HAP-1 (cell line): ENCODE data around the gene LUZP2.

Experiments used
- DNase-seq, 2 experiments: peaks; one replicate each; pipeline ENCODE4 v3.0.0-alpha.2; 2016 to 2020; ENCODE audit warnings: low spot score in 2 of 2
- H3K27me3 ChIP-seq: fragments of 250-450 bp; sonication (Bioruptor Pico); 2 replicates; pipeline ENCODE4 v1.5.1; 2020; ENCODE audit warnings: low read depth, mild to moderate bottlenecking, moderate library complexity
- H3K36me3 ChIP-seq: fragments of 250-450 bp; sonication (Bioruptor Pico); replicated peaks from 2 replicates; pipeline ENCODE4 v1.5.1; 2020; ENCODE audit warnings: mild to moderate bottlenecking
- H3K4me1 ChIP-seq: fragments of 250-450 bp; sonication (Bioruptor Pico); 2 replicates; pipeline ENCODE4 v1.5.1; 2020; ENCODE audit warnings: mild to moderate bottlenecking
- H3K4me3 ChIP-seq: fragments of 250-450 bp; sonication (Bioruptor Pico); 2 replicates; pipeline ENCODE4 v1.5.1; 2020; ENCODE audit warnings: mild to moderate bottlenecking, moderate library complexity
- H3K9me3 ChIP-seq: fragments of 250-450 bp; sonication (Bioruptor Pico); 2 replicates; pipeline ENCODE4 v1.5.1; 2020; ENCODE audit warnings: mild to moderate bottlenecking, moderate library complexity
- in situ Hi-C: fragments of 300-500 bp; cut with MboI; formaldehyde crosslinking; loops from 3 replicates; pipeline ENCODE4 v1.14.3; 2020; ENCODE audit warnings: low sequenced_read_pairs, inconsistent platforms, mixed read lengths

The LUZP2 gene

DNA sequence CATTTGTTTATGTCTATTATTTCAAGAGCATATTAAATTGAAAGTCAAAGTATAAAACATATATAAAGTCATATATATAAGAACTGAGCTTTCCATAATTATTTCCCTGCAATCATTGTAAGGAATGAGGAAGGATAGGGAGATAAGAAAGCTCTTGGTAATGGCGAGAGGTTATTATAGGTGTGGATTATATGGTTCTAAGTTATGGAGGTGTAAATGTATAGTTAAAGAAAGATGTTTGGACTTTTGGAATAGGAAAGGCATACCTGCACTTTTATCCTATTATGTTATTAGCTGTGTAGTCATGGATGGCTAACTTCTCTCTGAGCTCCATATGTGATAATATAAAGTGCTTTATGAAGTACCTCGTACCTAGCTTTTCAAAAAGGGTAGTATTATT lies 127.6 kb downstream of the LUZP2 start:
- in situ Hi-C loops, result no loop called here
- Histone ChIP-seq H3K9me3 (no peaks in the 10 kb centered on the region), H3K4me1 (no peaks in the 10 kb centered on the region), H3K36me3 (no peaks in the 10 kb centered on the region), H3K4me3 (no peak overlapping the region), H3K27me3 (no peaks in the 10 kb centered on the region)
- no peak for DNase-seq

GRCh38 chr11:24625975-24626374 lies 129.1 kb downstream of the LUZP2 start:
- Histone ChIP-seq H3K9me3 (no peaks in the 10 kb centered on the region), H3K27me3 (no peaks in the 10 kb centered on the region), H3K4me1 (no peaks in the 10 kb centered on the region), H3K36me3 (no peaks in the 10 kb centered on the region), H3K4me3 (no peak overlapping the region)
- no peak for DNase-seq
- in situ Hi-C loops, result no loop called here

- in situ Hi-C loops, result no loop called here
- Histone ChIP-seq H3K27me3 (no peaks in the 10 kb centered on the region), H3K36me3 (no peaks in the 10 kb centered on the region), H3K9me3 (no peaks in the 10 kb centered on the region), H3K4me3 (no peak overlapping the region), H3K4me1 (peaks cover 3% of the 10 kb centered on the region; the same call in 1 of the 2 replicates)
- no peak for DNase-seq
These were observed 131.4 kb downstream of the LUZP2 start for GRCh38 chr11:24628224-24628776.

GRCh38 chr11:24634606-24635160 lies 137.8 kb downstream of the LUZP2 start:
- no peak for DNase-seq
- H3K4me3 ChIP-seq, result no peak overlapping the region

DNA sequence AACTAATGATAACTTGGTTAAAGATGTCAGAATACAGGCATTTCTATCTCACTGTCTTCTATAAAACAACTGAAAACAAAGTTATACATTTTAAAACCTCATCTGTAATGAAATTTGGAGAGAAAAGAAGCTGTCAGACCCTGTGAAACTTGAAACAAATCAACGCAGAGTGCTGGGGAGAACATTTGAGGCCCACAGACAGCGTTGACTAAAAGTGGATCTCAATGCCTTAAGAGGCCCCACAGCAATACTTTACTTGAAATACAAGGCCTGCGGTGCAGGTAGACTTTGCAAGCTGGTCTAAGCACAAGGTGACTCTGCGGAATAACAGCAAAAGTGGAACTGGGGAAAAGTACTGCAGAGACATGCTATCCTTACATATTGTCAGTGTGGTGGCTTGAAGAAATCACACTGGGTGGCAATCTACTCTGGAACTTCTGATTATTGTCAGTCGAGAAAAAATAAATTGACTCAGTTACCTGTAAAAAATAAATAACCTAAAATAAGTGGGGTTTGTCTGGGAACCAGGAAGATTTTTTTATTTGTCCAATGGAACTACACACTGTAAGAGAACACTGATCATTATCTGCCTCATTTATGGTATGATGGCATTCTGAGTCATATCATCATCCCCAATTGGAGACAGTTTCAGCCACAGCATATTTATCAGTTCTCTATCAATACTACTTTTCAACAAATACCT lies 138.9 kb downstream of the LUZP2 start:
- no peaks in the 10 kb centered on the region for H3K27me3 ChIP-seq
- no peak overlapping the region for H3K4me3 ChIP-seq
- H3K4me1 ChIP-seq, result peaks cover 3% of the 10 kb centered on the region; the same call in 1 of the 2 replicates
- DNase-seq, result no peak
- no peaks in the 10 kb centered on the region for H3K36me3 ChIP-seq
- in situ Hi-C loops, result no loop called here
- H3K9me3 ChIP-seq, result no peaks in the 10 kb centered on the region

More at GRCh38 chr11:24634606-24635160, 137.8 kb downstream of the LUZP2 start:
- Histone ChIP-seq H3K36me3 (no peaks in the 10 kb centered on the region), H3K4me1 (peaks cover 3% of the 10 kb centered on the region; the same call in 1 of the 2 replicates), H3K9me3 (no peaks in the 10 kb centered on the region), H3K27me3 (no peaks in the 10 kb centered on the region)
- in situ Hi-C loops, result no loop called here

DNA sequence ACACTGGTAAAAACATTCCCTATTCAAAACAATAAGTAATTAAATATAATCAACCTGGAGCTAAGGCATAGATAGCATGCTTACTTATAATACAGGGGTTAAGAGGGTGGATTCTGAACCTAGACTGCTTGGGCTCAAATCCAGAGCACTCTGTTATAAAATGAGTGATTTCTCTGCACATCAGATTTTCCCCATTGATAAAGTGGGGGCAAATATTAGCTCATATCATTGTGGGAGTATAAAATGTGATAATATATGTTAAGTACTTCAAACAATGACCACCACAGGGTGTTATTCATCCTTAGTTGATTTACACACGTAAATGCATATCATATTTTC lies 139.4 kb downstream of the LUZP2 start:
- H3K36me3 ChIP-seq, result no peaks in the 10 kb centered on the region
- no peaks in the 10 kb centered on the region for H3K9me3 ChIP-seq
- H3K27me3 ChIP-seq, result no peaks in the 10 kb centered on the region
- DNase-seq, result no peak
- in situ Hi-C loops, result no loop called here
- no peak overlapping the region for H3K4me3 ChIP-seq
- peaks cover 3% of the 10 kb centered on the region; the same call in 1 of the 2 replicates for H3K4me1 ChIP-seq

DNA sequence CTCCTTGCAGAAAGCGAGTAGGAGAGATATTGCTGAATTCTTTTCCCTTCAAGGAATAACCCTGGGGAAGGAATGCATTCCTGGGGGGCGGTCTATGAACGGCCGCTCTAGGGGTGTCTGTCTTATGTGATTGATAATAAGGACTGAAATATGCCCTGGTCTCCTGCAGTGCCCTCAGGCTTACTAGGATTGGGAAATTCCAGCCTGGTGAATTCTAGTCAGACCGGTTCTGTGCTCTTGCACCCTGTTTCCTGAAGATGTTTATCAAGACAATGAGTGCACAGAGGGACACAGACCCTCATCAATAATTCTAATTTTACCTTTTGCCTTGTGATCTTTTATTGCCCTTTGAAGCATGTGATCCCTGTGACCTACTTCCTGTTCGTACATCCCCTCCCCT lies 140.7 kb downstream of the LUZP2 start:
- Histone ChIP-seq H3K36me3 (no peaks in the 10 kb centered on the region), H3K27me3 (no peaks in the 10 kb centered on the region), H3K4me3 (no peak overlapping the region), H3K9me3 (no peaks in the 10 kb centered on the region), H3K4me1 (no peaks in the 10 kb centered on the region)
- no peak for DNase-seq
- in situ Hi-C loops, result no loop called here

DNA sequence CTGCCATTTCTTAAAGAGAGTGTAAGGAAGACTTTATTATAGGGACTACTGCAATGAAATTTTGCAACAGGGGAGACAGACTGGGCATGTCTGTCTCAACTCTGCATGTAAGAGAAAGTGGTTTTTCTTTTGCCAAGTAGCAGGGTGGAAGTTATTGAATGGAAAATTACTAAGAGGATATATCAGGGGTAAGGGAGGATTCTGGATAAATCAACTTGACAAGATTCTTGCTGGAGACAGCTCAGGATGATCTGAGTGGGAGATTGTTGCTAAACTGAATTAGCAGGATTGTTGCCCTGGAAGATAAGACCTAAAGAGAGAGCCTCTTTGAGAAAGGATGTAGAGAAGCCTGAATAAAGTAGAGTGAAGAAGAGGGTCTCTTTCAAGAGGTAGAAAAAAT lies 145.8 kb downstream of the LUZP2 start:
- DNase-seq, result no peak
- Histone ChIP-seq H3K27me3 (no peaks in the 10 kb centered on the region), H3K4me3 (no peak overlapping the region), H3K4me1 (peaks cover 9% of the 10 kb centered on the region), H3K36me3 (no peaks in the 10 kb centered on the region), H3K9me3 (no peaks in the 10 kb centered on the region)
- in situ Hi-C loops, result no loop called here

GRCh38 chr11:24645563-24645962 lies 148.7 kb downstream of the LUZP2 start:
- Histone ChIP-seq H3K36me3 (no peaks in the 10 kb centered on the region), H3K4me3 (no peak overlapping the region), H3K9me3 (no peaks in the 10 kb centered on the region), H3K27me3 (no peaks in the 10 kb centered on the region), H3K4me1 (peaks cover 9% of the 10 kb centered on the region)
- in situ Hi-C loops, result no loop called here
- no peak for DNase-seq

GRCh38 chr11:24651873-24652272 lies 155.0 kb downstream of the LUZP2 start:
- Histone ChIP-seq H3K36me3 (no peaks in the 10 kb centered on the region), H3K27me3 (no peaks in the 10 kb centered on the region), H3K4me1 (no peaks in the 10 kb centered on the region), H3K9me3 (no peaks in the 10 kb centered on the region), H3K4me3 (no peak overlapping the region)
- DNase-seq, result no peak
- in situ Hi-C loops, result no loop called here

GRCh38 chr11:24653901-24654300 lies 157.0 kb downstream of the LUZP2 start:
- H3K27me3 ChIP-seq, result no peaks in the 10 kb centered on the region

DNA sequence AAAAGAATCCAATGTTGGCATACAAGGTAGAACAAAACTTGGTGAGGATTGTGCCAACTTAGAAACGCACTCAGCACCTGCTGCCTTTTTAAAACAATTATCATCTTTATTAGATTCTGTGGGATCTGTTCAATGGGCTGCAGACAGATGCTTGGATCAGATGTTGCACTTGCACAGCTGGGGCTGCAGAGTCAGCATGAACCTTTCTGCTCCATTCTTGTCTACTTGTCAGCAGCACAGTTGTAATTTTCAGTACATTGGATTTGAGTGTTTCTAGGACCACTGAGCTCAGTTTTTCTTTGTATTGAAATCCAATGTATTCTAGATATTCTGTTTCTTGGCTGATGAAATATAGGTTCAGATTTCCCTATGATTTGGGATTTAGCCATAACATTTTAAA lies 164.5 kb downstream of the LUZP2 start:
- Histone ChIP-seq H3K4me3 (no peak overlapping the region), H3K9me3 (peaks cover 2% of the 10 kb centered on the region; the same call in 1 of the 2 replicates), H3K36me3 (no peaks in the 10 kb centered on the region), H3K4me1 (no peaks in the 10 kb centered on the region), H3K27me3 (no peaks in the 10 kb centered on the region)
- no peak for DNase-seq
- in situ Hi-C loops, result no loop called here

More at GRCh38 chr11:24653901-24654300, 157.0 kb downstream of the LUZP2 start:
- Histone ChIP-seq H3K4me1 (no peaks in the 10 kb centered on the region), H3K36me3 (no peaks in the 10 kb centered on the region), H3K9me3 (no peaks in the 10 kb centered on the region), H3K4me3 (no peak overlapping the region)
- in situ Hi-C loops, result no loop called here
- DNase-seq, result no peak

GRCh38 chr11:24664399-24664798 lies 167.5 kb downstream of the LUZP2 start:
- no peak for DNase-seq
- Histone ChIP-seq H3K27me3 (no peaks in the 10 kb centered on the region), H3K36me3 (no peaks in the 10 kb centered on the region), H3K4me1 (peaks cover 8% of the 10 kb centered on the region), H3K9me3 (peaks cover 2% of the 10 kb centered on the region; the same call in 1 of the 2 replicates), H3K4me3 (no peak overlapping the region)
- in situ Hi-C loops, result no loop called here

GRCh38 chr11:24667353-24667968 lies 170.6 kb downstream of the LUZP2 start:
- H3K27me3 ChIP-seq, result no peaks in the 10 kb centered on the region
- H3K4me1 ChIP-seq, result peaks cover 8% of the 10 kb centered on the region
- H3K9me3 ChIP-seq, result peaks cover 2% of the 10 kb centered on the region; the same call in 1 of the 2 replicates
- H3K4me3 ChIP-seq, result no peak overlapping the region
- in situ Hi-C loops, result no loop called here
- DNase-seq, result no peak
- no peaks in the 10 kb centered on the region for H3K36me3 ChIP-seq
